ENCODE results near the gene NSD2.

- TF ChIP-seq TAF1 (IDR thresholded peaks at IDR 0.05; ENCODE audit: low read depth) (no peak), CTCF (IDR thresholded peaks at IDR 0.05; ENCODE audit: poor library complexity, severe bottlenecking) (peak; percentile 31), REST (IDR thresholded peaks at IDR 0.05; ENCODE audit: borderline replicate concordance) (no peak), EP300 (conservative IDR thresholded peaks at IDR 0.05; ENCODE audit: poor library complexity, severe bottlenecking) (no peak), RAD21 (conservative IDR thresholded peaks at IDR 0.05) (no peak), EZH2 (IDR thresholded peaks at IDR 0.05; ENCODE audit: borderline replicate concordance, insufficient read depth, low read length, poor library complexity, severe bottlenecking) (no peak), POLR2AphosphoS5 (IDR thresholded peaks at IDR 0.05) (peak; percentile 54)
Observed at GRCh38 chr4:1856071-1856942, 14.9 kb upstream of the NSD2 start, which contains the start of gene LETM1.
